GM23338 (cell line): ENCODE results near the gene CARD9. TPM values are rescaled to one million over a fixed set of nuclear protein-coding genes. Genes with fewer than 3 reads are reported as not detected.

Source experiments
- ATAC-seq: fragments of 200-7000 bp; cut with Tn5 transposase; 3 replicates; pipeline ENCODE4 v1.9.1; 2020
- DNase-seq: peaks from one replicate; pipeline ENCODE4 v3.0.0-alpha.2; 2015; ENCODE audit warnings: low spot score
- H2AFZ ChIP-seq: fragments of 200-600 bp; sonication (generic); 2 replicates; pipeline ENCODE4 v1.8.0; 2016; ENCODE audit warnings: antibody characterized with exemption, mild to moderate bottlenecking, moderate library complexity
- H3F3A ChIP-seq: fragments of 200-600 bp; sonication (generic); replicated peaks from 2 replicates; pipeline ENCODE4 v1.8.0; 2017; ENCODE audit warnings: antibody characterized with exemption, mixed run types, low read depth
- H3K27ac ChIP-seq: fragments of 200-600 bp; sonication (generic); 2 replicates; pipeline ENCODE4 v1.6.1; 2016; ENCODE audit warnings: low read depth
- H3K27me3 ChIP-seq: fragments of 200-600 bp; sonication (generic); 2 replicates; pipeline ENCODE4 v1.8.0; 2016; ENCODE audit warnings: mild to moderate bottlenecking, mixed run types, moderate library complexity; ENCODE audit not compliant: insufficient read depth
- H3K36me3 ChIP-seq: fragments of 200-600 bp; sonication (generic); 2 replicates; pipeline ENCODE4 v1.8.0; 2016; ENCODE audit warnings: mild to moderate bottlenecking; ENCODE audit not compliant: insufficient read depth
- H3K4me1 ChIP-seq: fragments of 200-600 bp; sonication (generic); 2 replicates; pipeline ENCODE4 v1.8.0; 2016; ENCODE audit warnings: mild to moderate bottlenecking, moderate library complexity; ENCODE audit not compliant: insufficient read depth
- H3K4me2 ChIP-seq: fragments of 200-600 bp; sonication (generic); 2 replicates; pipeline ENCODE4 v1.7.1; 2017; ENCODE audit warnings: mixed run types
- H3K4me3 ChIP-seq: fragments of 200-600 bp; sonication (generic); 2 replicates; pipeline ENCODE4 v1.6.1; 2016; ENCODE audit warnings: mixed run types
- H3K79me2 ChIP-seq: fragments of 200-600 bp; sonication (generic); replicated peaks from 2 replicates; pipeline ENCODE4 v1.8.0; 2017; ENCODE audit warnings: mild to moderate bottlenecking; ENCODE audit not compliant: insufficient read depth
- H3K9me2 ChIP-seq: fragments of 200-600 bp; sonication (generic); 2 replicates; pipeline ENCODE4 v1.8.0; 2017; ENCODE audit not compliant: insufficient read depth
- H4K20me1 ChIP-seq: fragments of 200-600 bp; sonication (generic); replicated peaks from 2 replicates; pipeline ENCODE4 v1.8.0; 2017; ENCODE audit warnings: mild to moderate bottlenecking; ENCODE audit not compliant: insufficient read depth
- H3K27ac Mint-ChIP-seq: 2 replicates; pipeline ENCODE4 v1.8.0; 2020; ENCODE audit warnings: inconsistent platforms, mild to moderate bottlenecking, moderate library complexity, mixed read lengths
- H3K27me3 Mint-ChIP-seq: 3 replicates; pipeline ENCODE4 v1.8.0; 2022; ENCODE audit warnings: low read depth, mild to moderate bottlenecking, moderate library complexity, mixed read lengths, inconsistent platforms; ENCODE audit not compliant: insufficient read depth, poor library complexity
- H3K36me3 Mint-ChIP-seq: 3 replicates; pipeline ENCODE4 v1.8.0; 2021; ENCODE audit warnings: low read depth, mild to moderate bottlenecking, inconsistent platforms, moderate library complexity, mixed read lengths
- H3K4me1 Mint-ChIP-seq: 3 replicates; pipeline ENCODE4 v1.8.0; 2020; ENCODE audit warnings: mild to moderate bottlenecking, inconsistent platforms, mixed read lengths
- H3K4me3 Mint-ChIP-seq: 3 replicates; pipeline ENCODE4 v1.8.0; 2021; ENCODE audit warnings: moderate library complexity, mild to moderate bottlenecking, inconsistent platforms, mixed read lengths
- H3K9me3 Mint-ChIP-seq: 3 replicates; pipeline ENCODE4 v1.8.0; 2020; ENCODE audit warnings: moderate library complexity, mild to moderate bottlenecking, inconsistent platforms, mixed read lengths
- ETS1 ChIP-seq: IDR thresholded peaks from 2 replicates; pipeline ENCODE4 v1.6.1; 2016; ENCODE audit warnings: antibody characterized with exemption
- EZH2 ChIP-seq: fragments of 200-600 bp; sonication (generic); IDR thresholded peaks from one replicate; pipeline ENCODE4 v1.8.0; 2017; ENCODE audit warnings: antibody characterized with exemption, mild to moderate bottlenecking, low read depth; ENCODE audit not compliant: unreplicated experiment
- EZH2phosphoT487 ChIP-seq: fragments of 200-600 bp; sonication (generic); IDR thresholded peaks from one replicate; pipeline ENCODE4 v1.8.1; 2018; ENCODE audit warnings: antibody characterized with exemption; ENCODE audit not compliant: unreplicated experiment
- ZNF331 ChIP-seq: fragments of 250-450 bp; sonication (Bioruptor Pico); IDR thresholded peaks from 2 replicates; pipeline ENCODE4 v1.5.0; 2020; ENCODE audit warnings: low read depth, mild to moderate bottlenecking, moderate library complexity
- polyA plus RNA-seq: library from polyadenylated mRNA; unstranded; fragments of >200 nt; fragmentation: Nextera tagmentation; extraction: Ambion mirVana; gene quantifications from 2 replicates; pipeline ENCODE4 v1.2.1, GENCODE V29; 2016
- total RNA-seq: library from RNA; depleted of rRNA; stranded (reverse); fragments of >200 nt; shearing (Covaris generic); gene quantifications from 2 replicates; pipeline ENCODE4 v1.2.3, GENCODE V29; 2014
- TF ChIP-seq, protein P1 (sequence below): fragments of 250-450 bp; sonication (Bioruptor Pico); IDR thresholded peaks from 2 replicates; pipeline ENCODE4 v1.5.0; 2020; ENCODE audit warnings: mild to moderate bottlenecking, moderate library complexity

Gene CARD9
- total and polyA plus RNA-seq, 2 experiments from 2014 or later, result 0.49 to 0.63 TPM

DNA sequence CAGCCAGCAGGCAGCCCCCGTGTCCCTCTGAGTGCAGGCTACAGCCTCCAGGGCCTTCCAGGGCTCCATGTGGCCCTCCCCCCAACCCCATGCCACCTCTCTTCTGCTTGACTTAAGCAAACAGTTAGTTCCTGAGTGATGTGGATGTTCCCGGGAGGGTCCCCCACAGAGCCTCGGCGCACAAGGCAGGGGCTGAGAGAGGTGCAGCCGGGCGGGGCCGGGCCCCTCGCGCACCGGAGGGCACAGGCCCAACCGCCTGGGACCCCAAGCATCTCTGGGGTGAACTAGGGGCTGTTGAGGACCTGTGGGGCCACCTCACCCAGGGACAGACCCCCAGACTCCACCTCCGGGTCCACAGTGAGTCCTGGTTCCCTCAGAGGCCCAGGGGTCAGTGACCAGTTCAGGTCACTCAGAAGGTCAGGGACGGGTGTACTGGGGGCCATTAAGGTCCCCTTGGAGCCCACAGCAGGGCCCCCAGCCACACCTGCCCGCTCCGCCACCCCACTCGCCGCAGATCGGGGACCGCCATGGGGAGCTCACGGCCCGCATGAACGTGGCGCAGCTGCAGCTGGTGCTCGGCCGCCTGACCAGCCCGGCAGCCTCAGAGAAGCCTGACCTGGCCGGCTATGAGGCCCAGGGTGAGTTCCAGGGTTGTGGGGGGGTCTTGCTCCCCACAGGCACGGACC, 33.0 kb downstream of the CARD9 start:
- Histone ChIP-seq H3K27me3 (no peaks in the 10 kb centered on the region), H3F3A (peaks cover 3% of the 10 kb centered on the region; the same call in 1 of the 2 replicates), H3K4me2 (no peak overlapping the region), H4K20me1 (no peaks in the 10 kb centered on the region; the same call in 1 of the 2 replicates), H3K9me2 (no peaks in the 10 kb centered on the region), H3K79me2 (no peaks in the 10 kb centered on the region), H3K4me3 (no peak overlapping the region), H3K27ac (no peak overlapping the region), H3K36me3 (no peaks in the 10 kb centered on the region), H2AFZ (no peak overlapping the region), H3K4me1 (peaks cover 5% of the 10 kb centered on the region)
- Mint-ChIP-seq H3K27ac (no peak overlapping the region), H3K9me3 (no peaks in the 10 kb centered on the region), H3K36me3 (no peaks in the 10 kb centered on the region), H3K4me1 (peaks cover 3% of the 10 kb centered on the region), H3K27me3 (peaks cover 16% of the 10 kb centered on the region), H3K4me3 (no peak overlapping the region)
- no peak for DNase-seq
- ATAC-seq, result no peak
- TF ChIP-seq EZH2phosphoT487 (no peak), ZNF331 (CRISPR knock-in tag) (no peak), ETS1 (no peak), EZH2 (no peak)
- TF ChIP-seq, protein P1, sequence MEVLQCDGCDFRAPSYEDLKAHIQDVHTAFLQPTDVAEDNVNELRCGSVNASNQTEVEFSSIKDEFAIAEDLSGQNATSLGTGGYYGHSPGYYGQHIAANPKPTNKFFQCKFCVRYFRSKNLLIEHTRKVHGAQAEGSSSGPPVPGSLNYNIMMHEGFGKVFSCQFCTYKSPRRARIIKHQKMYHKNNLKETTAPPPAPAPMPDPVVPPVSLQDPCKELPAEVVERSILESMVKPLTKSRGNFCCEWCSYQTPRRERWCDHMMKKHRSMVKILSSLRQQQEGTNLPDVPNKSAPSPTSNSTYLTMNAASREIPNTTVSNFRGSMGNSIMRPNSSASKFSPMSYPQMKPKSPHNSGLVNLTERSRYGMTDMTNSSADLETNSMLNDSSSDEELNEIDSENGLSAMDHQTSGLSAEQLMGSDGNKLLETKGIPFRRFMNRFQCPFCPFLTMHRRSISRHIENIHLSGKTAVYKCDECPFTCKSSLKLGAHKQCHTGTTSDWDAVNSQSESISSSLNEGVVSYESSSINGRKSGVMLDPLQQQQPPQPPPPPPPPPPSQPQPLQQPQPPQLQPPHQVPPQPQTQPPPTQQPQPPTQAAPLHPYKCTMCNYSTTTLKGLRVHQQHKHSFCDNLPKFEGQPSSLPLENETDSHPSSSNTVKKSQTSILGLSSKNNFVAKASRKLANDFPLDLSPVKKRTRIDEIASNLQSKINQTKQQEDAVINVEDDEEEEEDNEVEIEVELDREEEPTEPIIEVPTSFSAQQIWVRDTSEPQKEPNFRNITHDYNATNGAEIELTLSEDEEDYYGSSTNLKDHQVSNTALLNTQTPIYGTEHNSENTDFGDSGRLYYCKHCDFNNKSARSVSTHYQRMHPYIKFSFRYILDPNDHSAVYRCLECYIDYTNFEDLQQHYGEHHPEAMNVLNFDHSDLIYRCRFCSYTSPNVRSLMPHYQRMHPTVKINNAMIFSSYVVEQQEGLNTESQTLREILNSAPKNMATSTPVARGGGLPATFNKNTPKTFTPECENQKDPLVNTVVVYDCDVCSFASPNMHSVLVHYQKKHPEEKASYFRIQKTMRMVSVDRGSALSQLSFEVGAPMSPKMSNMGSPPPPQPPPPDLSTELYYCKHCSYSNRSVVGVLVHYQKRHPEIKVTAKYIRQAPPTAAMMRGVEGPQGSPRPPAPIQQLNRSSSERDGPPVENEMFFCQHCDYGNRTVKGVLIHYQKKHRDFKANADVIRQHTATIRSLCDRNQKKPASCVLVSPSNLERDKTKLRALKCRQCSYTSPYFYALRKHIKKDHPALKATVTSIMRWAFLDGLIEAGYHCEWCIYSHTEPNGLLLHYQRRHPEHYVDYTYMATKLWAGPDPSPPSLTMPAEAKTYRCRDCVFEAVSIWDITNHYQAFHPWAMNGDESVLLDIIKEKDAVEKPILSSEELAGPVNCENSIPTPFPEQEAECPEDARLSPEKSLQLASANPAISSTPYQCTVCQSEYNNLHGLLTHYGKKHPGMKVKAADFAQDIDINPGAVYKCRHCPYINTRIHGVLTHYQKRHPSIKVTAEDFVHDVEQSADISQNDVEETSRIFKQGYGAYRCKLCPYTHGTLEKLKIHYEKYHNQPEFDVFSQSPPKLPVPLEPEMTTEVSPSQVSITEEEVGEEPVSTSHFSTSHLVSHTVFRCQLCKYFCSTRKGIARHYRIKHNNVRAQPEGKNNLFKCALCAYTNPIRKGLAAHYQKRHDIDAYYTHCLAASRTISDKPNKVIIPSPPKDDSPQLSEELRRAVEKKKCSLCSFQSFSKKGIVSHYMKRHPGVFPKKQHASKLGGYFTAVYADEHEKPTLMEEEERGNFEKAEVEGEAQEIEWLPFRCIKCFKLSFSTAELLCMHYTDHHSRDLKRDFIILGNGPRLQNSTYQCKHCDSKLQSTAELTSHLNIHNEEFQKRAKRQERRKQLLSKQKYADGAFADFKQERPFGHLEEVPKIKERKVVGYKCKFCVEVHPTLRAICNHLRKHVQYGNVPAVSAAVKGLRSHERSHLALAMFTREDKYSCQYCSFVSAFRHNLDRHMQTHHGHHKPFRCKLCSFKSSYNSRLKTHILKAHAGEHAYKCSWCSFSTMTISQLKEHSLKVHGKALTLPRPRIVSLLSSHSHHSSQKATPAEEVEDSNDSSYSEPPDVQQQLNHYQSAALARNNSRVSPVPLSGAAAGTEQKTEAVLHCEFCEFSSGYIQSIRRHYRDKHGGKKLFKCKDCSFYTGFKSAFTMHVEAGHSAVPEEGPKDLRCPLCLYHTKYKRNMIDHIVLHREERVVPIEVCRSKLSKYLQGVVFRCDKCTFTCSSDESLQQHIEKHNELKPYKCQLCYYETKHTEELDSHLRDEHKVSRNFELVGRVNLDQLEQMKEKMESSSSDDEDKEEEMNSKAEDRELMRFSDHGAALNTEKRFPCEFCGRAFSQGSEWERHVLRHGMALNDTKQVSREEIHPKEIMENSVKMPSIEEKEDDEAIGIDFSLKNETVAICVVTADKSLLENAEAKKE (CRISPR knock-in tag), result no peak
